HepG2 (cell line): ENCODE measurements around the gene HSPB8. TPM values are rescaled to one million over a fixed set of nuclear protein-coding genes. Genes with fewer than 3 reads are reported as not detected.

Source experiments
- ATAC-seq: fragments of 200-7000 bp; cut with Tn5 transposase; 3 replicates; pipeline ENCODE4 v1.9.1; 2020; ENCODE audit warnings: mild to moderate bottlenecking, moderate library complexity
- BruUV-seq: library from RNA; stranded (reverse); fragments of 400-500 nt; replicated peaks from 2 replicates; lab custom pipeline; 2021; lab: Mats Ljungman, UMichigan
- CTCF ChIA-PET: fragments of 300-600 bp; formaldehyde crosslinking; extraction: SDS; loops from one replicate; lab custom pipeline; 2021; ENCODE audit warnings: low total read pairs, inconsistent platforms, low intra/inter-chr PET ratio; lab: Yijun Ruan, JAX
- POLR2A ChIA-PET: fragments of 350-600 bp; sonication (Branson Sonifier 250); formaldehyde crosslinking; loops from one replicate; lab custom pipeline; 2020; ENCODE audit warnings: antibody characterized with exemption, inconsistent platforms; lab: Yijun Ruan, JAX
- DNase-seq: peaks from one replicate; pipeline ENCODE4 v3.0.0-alpha.2; 2015; ENCODE audit warnings: low spot score
- FAIRE-seq: peaks from 3 replicates; lab custom pipeline; 2011; peaks lifted over from hg19 to GRCh38; lab: Jason Lieb, UNC
- H2AFZ ChIP-seq: one replicate; pipeline ENCODE4 v1.6.1; 2011; ENCODE audit warnings: low read length, inconsistent platforms
- H3K27ac ChIP-seq: fragments of 300-600 bp; 3 replicates; pipeline ENCODE4 v1.8.0; 2011; ENCODE audit warnings: mixed run types, mild to moderate bottlenecking, mixed read lengths, low read length, inconsistent platforms; ENCODE audit not compliant: insufficient read depth; ENCODE audit errors: extremely low read length
- H3K27me3 ChIP-seq, 2 experiments: fragments of 200-600 bp in 1 of 2; 2 replicates in 1 of 2; 3 replicates in 1 of 2; pipeline versions ENCODE4 v1.6.0 to v1.8.0; 2011; ENCODE audit warnings: low read length in 2 of 2, mild to moderate bottlenecking in 2 of 2, moderate library complexity in 2 of 2, inconsistent platforms in 1 of 2; ENCODE audit not compliant: insufficient read depth in 2 of 2, control insufficient read depth in 1 of 2
- H3K36me3 ChIP-seq, 2 experiments: fragments of 200-600 bp in 1 of 2; replicated peaks in 1 of 2; 2 replicates in 1 of 2; 3 replicates in 1 of 2; pipeline versions ENCODE4 v1.5.1 to v1.8.0; 2011; ENCODE audit warnings: low read length in 2 of 2, inconsistent platforms in 1 of 2; ENCODE audit not compliant: insufficient read depth in 2 of 2, control insufficient read depth in 1 of 2
- H3K4me1 ChIP-seq: 2 replicates; pipeline ENCODE4 v1.5.1; 2012; ENCODE audit warnings: low read length, inconsistent platforms; ENCODE audit not compliant: insufficient read depth
- H3K4me2 ChIP-seq: 2 replicates; pipeline ENCODE4 v1.6.0; 2011; ENCODE audit warnings: low read depth, low read length, inconsistent platforms
- H3K4me3 ChIP-seq, 3 experiments: fragments of 200-600 bp in 1 of 3; sonication (generic), shearing (Covaris generic) in 1 of 3; replicated peaks in 1 of 3; 2 replicates each; pipeline ENCODE4 v1.5.1; 2011 to 2016; ENCODE audit warnings: low read length in 3 of 3, inconsistent platforms in 2 of 3, low read depth in 2 of 3, mild to moderate bottlenecking in 2 of 3, control low read depth in 1 of 3, mixed read lengths in 1 of 3; ENCODE audit not compliant: insufficient read depth in 1 of 3
- H3K79me2 ChIP-seq: one replicate; pipeline ENCODE4 v1.6.1; 2011; ENCODE audit warnings: low read length, inconsistent platforms; ENCODE audit not compliant: insufficient read depth
- H3K9ac ChIP-seq: 2 replicates; pipeline ENCODE4 v1.6.0; 2011; ENCODE audit warnings: mild to moderate bottlenecking, low read depth, low read length, inconsistent platforms; ENCODE audit not compliant: insufficient read depth
- H3K9me3 ChIP-seq: 2 replicates; pipeline ENCODE4 v1.5.1; 2012; ENCODE audit warnings: mild to moderate bottlenecking, low read length
- H4K20me1 ChIP-seq: 2 replicates; pipeline ENCODE4 v1.6.0; 2011; ENCODE audit warnings: inconsistent platforms, mild to moderate bottlenecking, low read length, moderate library complexity; ENCODE audit not compliant: insufficient read depth
- ARNT2 ChIP-seq: sonication (generic); formaldehyde crosslinking; IDR thresholded peaks from 2 replicates; pipeline ENCODE4 v1.8.0; 2022; ENCODE audit warnings: mild to moderate bottlenecking, low read depth, missing genetic modification reagents, moderate library complexity
- ATF7-NPFF ChIP-seq: sonication (generic); formaldehyde crosslinking; IDR thresholded peaks from 2 replicates; pipeline ENCODE4 v1.8.1; 2023; ENCODE audit warnings: mild to moderate bottlenecking, low read depth, missing genetic modification reagents, moderate library complexity
- BORCS8-MEF2B ChIP-seq: sonication (generic); formaldehyde crosslinking; IDR thresholded peaks from 2 replicates; pipeline ENCODE4 v1.8.0; 2022; ENCODE audit warnings: mild to moderate bottlenecking, missing genetic modification reagents
- ETV6 ChIP-seq: sonication (generic); formaldehyde crosslinking; conservative IDR thresholded peaks from 2 replicates; pipeline ENCODE4 v1.4.0; 2020; ENCODE audit warnings: missing genetic modification reagents
- FOXO4 ChIP-seq: sonication (generic); formaldehyde crosslinking; conservative IDR thresholded peaks from 2 replicates; pipeline ENCODE4 v1.8.1; 2023; ENCODE audit warnings: missing genetic modification reagents
- HDAC2 ChIP-seq: sonication (generic); formaldehyde crosslinking; IDR thresholded peaks from 2 replicates; pipeline ENCODE4 v1.4.0; 2020; ENCODE audit warnings: missing genetic modification reagents
- MED8 ChIP-seq: sonication (generic); formaldehyde crosslinking; IDR thresholded peaks from 2 replicates; pipeline ENCODE4 v1.8.1; 2023; ENCODE audit warnings: mild to moderate bottlenecking, missing genetic modification reagents; ENCODE audit not compliant: insufficient replicate concordance
- RNF2 ChIP-seq: fragments of 450-650 bp; conservative IDR thresholded peaks from 2 replicates; pipeline ENCODE4 v1.6.1; 2016; ENCODE audit warnings: low read depth
- SNAPC2 ChIP-seq: sonication (generic); formaldehyde crosslinking; IDR thresholded peaks from 2 replicates; pipeline ENCODE4 v1.8.1; 2022; ENCODE audit warnings: mild to moderate bottlenecking, missing genetic modification reagents
- ZBTB38 ChIP-seq: sonication (generic); formaldehyde crosslinking; IDR thresholded peaks from 2 replicates; pipeline ENCODE4 v1.5.1; 2020; ENCODE audit warnings: mild to moderate bottlenecking, missing genetic modification reagents
- ZC3H4 ChIP-seq: sonication (generic); formaldehyde crosslinking; IDR thresholded peaks from 2 replicates; pipeline ENCODE4 v1.4.0; 2020; ENCODE audit warnings: missing genetic modification reagents, borderline replicate concordance
- ZFX ChIP-seq: sonication (generic); formaldehyde crosslinking; IDR thresholded peaks from 2 replicates; pipeline ENCODE4 v1.4.0; 2020; ENCODE audit warnings: mild to moderate bottlenecking, low read depth, missing genetic modification reagents, moderate library complexity
- ZMYM3 ChIP-seq: sonication (generic); formaldehyde crosslinking; IDR thresholded peaks from 2 replicates; pipeline ENCODE4 v1.5.1; 2020; ENCODE audit warnings: mild to moderate bottlenecking, missing genetic modification reagents
- ZNF33A ChIP-seq: sonication (generic); formaldehyde crosslinking; IDR thresholded peaks from 2 replicates; pipeline ENCODE4 v1.5.1; 2020; ENCODE audit warnings: missing genetic modification reagents, mild to moderate bottlenecking, moderate library complexity, borderline replicate concordance
- ZNF644 ChIP-seq: IDR thresholded peaks from 2 replicates; pipeline ENCODE4 v1.6.1; 2016; ENCODE audit warnings: low read depth
- WGBS: methylation state at CpG from one replicate; pipeline ENCODE4 v1.1.6; 2017; ENCODE audit warnings: low lambda C conversion rate; 5-methylcytosine and 5-hydroxymethylcytosine counted together
- in situ Hi-C: cut with HindIII; loops from 2 replicates; pipeline ENCODE4 v1.10.0; 2017; ENCODE audit warnings: low pct_unique_long_range_greater_than_20kb; ENCODE audit not compliant: extremely low pct_ligation_motif_present
- intact Hi-C: fragments of 100-400 bp; cut with micrococcal nuclease; formaldehyde crosslinking; loops from one replicate; pipeline ENCODE4 v1.10.0; 2022; ENCODE audit not compliant: unreplicated experiment
- polyA plus RNA-seq, 8 experiments: library from polyadenylated mRNA; depleted of rRNA in 3 of 8; stranded (reverse) in 7 of 8; unstranded in 1 of 8; fragments of >200 nt; fragmentation: Illumina TruSeq in 4 of 8; extraction: Trizol in 4 of 8; gene quantifications; 2 replicates each; pipeline versions ENCODE4 v1.2.1 to v1.2.3, GENCODE V29; 2011 to 2016; ENCODE audit warnings: low read depth in 4 of 8, missing spikeins in 1 of 8, mixed read lengths in 1 of 8; ENCODE audit not compliant: insufficient read depth in 1 of 8
- total RNA-seq, 5 experiments: library from RNA; depleted of rRNA; stranded (reverse); fragments of >200 nt; fragmentation: Illumina TruSeq; extraction: Trizol; gene quantifications; 2 replicates each; pipeline ENCODE4 v1.2.3, GENCODE V29; 2016; ENCODE audit warnings: low read depth in 1 of 5
- TF ChIP-seq, protein P1 (sequence below): sonication (generic); formaldehyde crosslinking; IDR thresholded peaks from 2 replicates; pipeline ENCODE4 v1.9.0; 2021; ENCODE audit warnings: missing genetic modification reagents, borderline replicate concordance
- TF ChIP-seq, protein P2 (sequence below): sonication (generic); formaldehyde crosslinking; IDR thresholded peaks from 2 replicates; pipeline ENCODE4 v1.8.0; 2022; ENCODE audit warnings: mild to moderate bottlenecking, missing genetic modification reagents, borderline replicate concordance

Gene HSPB8
- total and polyA plus RNA-seq, 2 of the 13 experiments (the other 11 are each of a cell fraction or from before 2014, with no cell fraction given): 0.49 to 0.54 TPM

GRCh38 chr12:119158402-119158801, 20.3 kb upstream of the HSPB8 start (continued):
- no peak for TF ChIP-seq FOXO4
- no peak for TF ChIP-seq BORCS8-MEF2B (CRISPR knock-in tag)
- TF ChIP-seq, protein P1, sequence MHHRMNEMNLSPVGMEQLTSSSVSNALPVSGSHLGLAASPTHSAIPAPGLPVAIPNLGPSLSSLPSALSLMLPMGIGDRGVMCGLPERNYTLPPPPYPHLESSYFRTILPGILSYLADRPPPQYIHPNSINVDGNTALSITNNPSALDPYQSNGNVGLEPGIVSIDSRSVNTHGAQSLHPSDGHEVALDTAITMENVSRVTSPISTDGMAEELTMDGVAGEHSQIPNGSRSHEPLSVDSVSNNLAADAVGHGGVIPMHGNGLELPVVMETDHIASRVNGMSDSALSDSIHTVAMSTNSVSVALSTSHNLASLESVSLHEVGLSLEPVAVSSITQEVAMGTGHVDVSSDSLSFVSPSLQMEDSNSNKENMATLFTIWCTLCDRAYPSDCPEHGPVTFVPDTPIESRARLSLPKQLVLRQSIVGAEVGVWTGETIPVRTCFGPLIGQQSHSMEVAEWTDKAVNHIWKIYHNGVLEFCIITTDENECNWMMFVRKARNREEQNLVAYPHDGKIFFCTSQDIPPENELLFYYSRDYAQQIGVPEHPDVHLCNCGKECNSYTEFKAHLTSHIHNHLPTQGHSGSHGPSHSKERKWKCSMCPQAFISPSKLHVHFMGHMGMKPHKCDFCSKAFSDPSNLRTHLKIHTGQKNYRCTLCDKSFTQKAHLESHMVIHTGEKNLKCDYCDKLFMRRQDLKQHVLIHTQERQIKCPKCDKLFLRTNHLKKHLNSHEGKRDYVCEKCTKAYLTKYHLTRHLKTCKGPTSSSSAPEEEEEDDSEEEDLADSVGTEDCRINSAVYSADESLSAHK (CRISPR knock-in tag): no peak
- TF ChIP-seq ZBTB38 (CRISPR knock-in tag): no peak
- TF ChIP-seq ATF7-NPFF (CRISPR knock-in tag): no peak
- TF ChIP-seq ETV6 (CRISPR knock-in tag): no peak
- TF ChIP-seq ZC3H4: no peak
- TF ChIP-seq HDAC2 (CRISPR knock-in tag): no peak
- TF ChIP-seq ZNF33A: no peak
- TF ChIP-seq SNAPC2 (CRISPR knock-in tag): no peak
- no peak for TF ChIP-seq ZNF644 (CRISPR knock-in tag)
- TF ChIP-seq, all 625 proteins: peak for 0

- Histone ChIP-seq H3K27me3 (no peaks in the 10 kb centered on the region; a peak in 1 of 5 replicates), H2AFZ (no peak overlapping the region), H3K9ac (no peak overlapping the region), H3K9me3 (no peaks in the 10 kb centered on the region), H3K4me1 (no peaks in the 10 kb centered on the region), H3K36me3 (no peaks in the 10 kb centered on the region), H4K20me1 (no peaks in the 10 kb centered on the region), H3K4me3 (no peak overlapping the region), H3K79me2 (no peaks in the 10 kb centered on the region), H3K27ac (no peak overlapping the region), H3K4me2 (no peak overlapping the region)
- ChIA-PET CTCF (no interaction called here), POLR2A (no interaction called here)
- no peak for ATAC-seq
- intact Hi-C loops (no loop called here), in situ Hi-C loops (no loop called here)
- no peak for FAIRE-seq
- no peak for DNase-seq
- WGBS: 0% methylated on average over 1 of the region's 2 CpGs
- TF ChIP-seq MED8 (CRISPR knock-in tag): no peak
- TF ChIP-seq ZMYM3 (CRISPR knock-in tag): no peak
- TF ChIP-seq ARNT2 (CRISPR knock-in tag): no peak
- no peak for TF ChIP-seq ZFX
- TF ChIP-seq, protein P2, sequence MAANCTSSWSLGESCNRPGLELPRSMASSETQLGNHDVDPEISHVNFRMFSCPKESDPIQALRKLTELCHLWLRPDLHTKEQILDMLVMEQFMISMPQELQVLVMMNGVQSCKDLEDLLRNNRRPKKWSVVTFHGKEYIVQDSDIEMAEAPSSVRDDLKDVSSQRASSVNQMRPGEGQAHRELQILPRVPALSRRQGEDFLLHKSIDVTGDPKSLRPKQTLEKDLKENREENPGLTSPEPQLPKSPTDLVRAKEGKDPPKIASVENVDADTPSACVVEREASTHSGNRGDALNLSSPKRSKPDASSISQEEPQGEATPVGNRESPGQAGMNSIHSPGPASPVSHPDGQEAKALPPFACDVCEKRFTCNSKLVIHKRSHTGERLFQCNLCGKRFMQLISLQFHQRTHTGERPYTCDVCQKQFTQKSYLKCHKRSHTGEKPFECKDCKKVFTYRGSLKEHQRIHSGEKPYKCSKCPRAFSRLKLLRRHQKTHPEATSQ (CRISPR knock-in tag): no peak
- TF ChIP-seq RNF2: no peak
- no TSS peak for BruUV-seq
Observed at GRCh38 chr12:119159844-119160243, 18.9 kb upstream of the HSPB8 start.
